HepG2 (cell line): ENCODE results near the gene TBCEL. TPM values are rescaled to one million over a fixed set of nuclear protein-coding genes. Genes with fewer than 3 reads are reported as not detected.

Experiments
- AHR ChIP-seq: IDR thresholded peaks from 2 replicates; pipeline ENCODE4 v1.6.1; 2018; ENCODE audit warnings: missing genetic modification reagents, missing compliant biosample characterization
- ATF7 ChIP-seq, 2 experiments: fragments of 450-650 bp in 1 of 2; sonication (generic) in 1 of 2; formaldehyde crosslinking in 1 of 2; IDR thresholded peaks; 2 replicates each; pipeline versions ENCODE4 v1.4.0 to v1.6.1; 2016 to 2020; ENCODE audit warnings: antibody characterized with exemption in 1 of 2, mild to moderate bottlenecking in 1 of 2, missing genetic modification reagents in 1 of 2
- ATM ChIP-seq: fragments of 450-650 bp; IDR thresholded peaks from 2 replicates; pipeline ENCODE4 v1.7.1; 2017; ENCODE audit warnings: mild to moderate bottlenecking, borderline replicate concordance
- FIP1L1 ChIP-seq: fragments of 200-400 bp; formaldehyde crosslinking; IDR thresholded peaks from 2 replicates; pipeline ENCODE4 v1.6.1; 2018; ENCODE audit warnings: low read depth, mild to moderate bottlenecking, low read length, moderate library complexity, borderline replicate concordance; ENCODE audit not compliant: insufficient read depth
- KMT2B ChIP-seq: IDR thresholded peaks from 2 replicates; pipeline ENCODE4 v1.6.1; 2016; ENCODE audit warnings: missing genetic modification reagents, missing compliant biosample characterization
- MTA3 ChIP-seq: sonication (generic); formaldehyde crosslinking; IDR thresholded peaks from 2 replicates; pipeline ENCODE4 v1.4.0; 2020; ENCODE audit warnings: missing genetic modification reagents
- PHF21A ChIP-seq: sonication (generic); formaldehyde crosslinking; IDR thresholded peaks from 2 replicates; pipeline ENCODE4 v1.5.0; 2020; ENCODE audit warnings: mild to moderate bottlenecking, missing genetic modification reagents
- SAFB2 ChIP-seq: sonication (generic); formaldehyde crosslinking; IDR thresholded peaks from 2 replicates; pipeline ENCODE4 v1.5.1; 2020; ENCODE audit warnings: missing genetic modification reagents, low read depth, mild to moderate bottlenecking, borderline replicate concordance
- ZBTB44 ChIP-seq: sonication (generic); formaldehyde crosslinking; IDR thresholded peaks from 2 replicates; pipeline ENCODE4 v1.4.0; 2020; ENCODE audit warnings: missing genetic modification reagents
- ZC3H13 ChIP-seq: sonication (generic); formaldehyde crosslinking; IDR thresholded peaks from 2 replicates; pipeline ENCODE4 v1.8.1; 2023; ENCODE audit warnings: mild to moderate bottlenecking, missing genetic modification reagents, moderate library complexity
- ZNF160 ChIP-seq: sonication (generic); formaldehyde crosslinking; IDR thresholded peaks from 2 replicates; pipeline ENCODE4 v1.8.0; 2022; ENCODE audit warnings: mild to moderate bottlenecking, inconsistent platforms, missing genetic modification reagents
- ZNF274 ChIP-seq: sonication (generic); formaldehyde crosslinking; IDR thresholded peaks from 2 replicates; pipeline ENCODE4 v1.5.1; 2020; ENCODE audit warnings: mild to moderate bottlenecking, missing genetic modification reagents
- ZNF329 ChIP-seq: sonication (generic); formaldehyde crosslinking; IDR thresholded peaks from 2 replicates; pipeline ENCODE4 v1.9.0; 2021; ENCODE audit warnings: low read depth, mild to moderate bottlenecking, missing genetic modification reagents
- ZNF446 ChIP-seq: sonication (generic); formaldehyde crosslinking; IDR thresholded peaks from 2 replicates; pipeline ENCODE4 v1.5.0; 2020; ENCODE audit warnings: mild to moderate bottlenecking, missing genetic modification reagents
- ZNF451 ChIP-seq: sonication (generic); formaldehyde crosslinking; IDR thresholded peaks from 2 replicates; pipeline ENCODE4 v1.5.0; 2020; ENCODE audit warnings: mild to moderate bottlenecking, missing genetic modification reagents
- ZSCAN12 ChIP-seq: sonication (generic); formaldehyde crosslinking; IDR thresholded peaks from 2 replicates; pipeline ENCODE4 v1.9.0; 2021; ENCODE audit warnings: mild to moderate bottlenecking, missing genetic modification reagents
- ZSCAN20 ChIP-seq: sonication (generic); formaldehyde crosslinking; IDR thresholded peaks from 2 replicates; pipeline ENCODE4 v1.4.0; 2020; ENCODE audit warnings: missing genetic modification reagents, mild to moderate bottlenecking, borderline replicate concordance
- polyA plus RNA-seq, 8 experiments: library from polyadenylated mRNA; depleted of rRNA in 3 of 8; stranded (reverse) in 7 of 8; unstranded in 1 of 8; fragments of >200 nt; fragmentation: Illumina TruSeq in 4 of 8; extraction: Trizol in 4 of 8; gene quantifications; 2 replicates each; pipeline versions ENCODE4 v1.2.1 to v1.2.3, GENCODE V29; 2011 to 2016; ENCODE audit warnings: low read depth in 4 of 8, missing spikeins in 1 of 8, mixed read lengths in 1 of 8; ENCODE audit not compliant: insufficient read depth in 1 of 8
- total RNA-seq, 5 experiments: library from RNA; depleted of rRNA; stranded (reverse); fragments of >200 nt; fragmentation: Illumina TruSeq; extraction: Trizol; gene quantifications; 2 replicates each; pipeline ENCODE4 v1.2.3, GENCODE V29; 2016; ENCODE audit warnings: low read depth in 1 of 5
- TF ChIP-seq, protein P1 (sequence below): sonication (generic); formaldehyde crosslinking; IDR thresholded peaks from 2 replicates; pipeline ENCODE4 v1.4.0; 2020; ENCODE audit warnings: missing genetic modification reagents, mild to moderate bottlenecking, borderline replicate concordance
- TF ChIP-seq, protein P2 (sequence below): sonication (generic); formaldehyde crosslinking; IDR thresholded peaks from 2 replicates; pipeline ENCODE4 v1.5.0; 2020; ENCODE audit warnings: mild to moderate bottlenecking, missing genetic modification reagents, borderline replicate concordance
- TF ChIP-seq, protein P3 (sequence below): sonication (generic); formaldehyde crosslinking; IDR thresholded peaks from 2 replicates; pipeline ENCODE4 v1.8.0; 2022; ENCODE audit warnings: missing genetic modification reagents, mild to moderate bottlenecking, moderate library complexity, borderline replicate concordance

TBCEL gene
- total and polyA plus RNA-seq, 2 of the 13 experiments (the other 11 are each of a cell fraction or from before 2014, with no cell fraction given), result 6.1 to 12.5 TPM

DNA sequence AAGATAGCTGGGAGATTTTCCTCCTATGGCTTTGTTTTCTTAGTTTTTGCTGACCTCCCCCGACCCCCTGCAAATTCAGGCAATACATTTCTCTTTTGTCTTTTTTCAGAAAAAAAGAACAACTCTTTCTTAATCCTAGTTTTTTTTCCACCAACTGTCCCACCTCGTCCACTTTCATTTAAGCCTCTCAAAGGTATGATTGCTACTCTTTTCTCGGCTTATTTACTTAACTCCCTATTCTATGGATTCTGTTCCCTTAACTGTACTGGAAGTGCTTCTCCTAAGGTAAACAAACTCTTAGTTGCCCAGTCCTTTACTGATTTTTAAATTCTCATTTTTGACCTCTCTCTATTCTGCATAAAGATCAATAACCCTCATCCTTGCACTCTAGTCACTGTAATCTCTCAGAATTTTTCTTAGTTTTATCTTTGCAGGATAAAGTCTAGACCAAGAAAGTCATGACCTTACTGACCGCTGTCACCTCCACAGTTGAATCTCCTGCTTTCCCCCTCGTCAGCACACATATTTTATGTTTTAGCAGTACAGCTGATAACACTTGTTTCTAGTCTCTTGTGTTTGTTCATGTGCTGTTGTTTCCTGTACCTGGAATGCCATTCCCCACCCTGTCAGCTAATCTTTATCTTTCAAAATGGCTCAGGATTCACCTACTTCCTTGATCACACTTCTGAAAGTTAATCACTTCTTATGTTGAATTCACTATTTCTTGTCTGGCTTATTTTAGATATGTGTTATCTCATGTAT lies 14.9 kb downstream of the TBCEL start (continued):
- no peak for TF ChIP-seq ATF7 (IDR thresholded peaks at IDR 0.05)
- no peak for TF ChIP-seq ATF7 (CRISPR knock-in tag; IDR thresholded peaks at IDR 0.05)
- TF ChIP-seq ZSCAN12 (CRISPR knock-in tag), result no peak
- peak; percentile 47 for TF ChIP-seq PHF21A (CRISPR knock-in tag)
- TF ChIP-seq ZBTB44 (CRISPR knock-in tag), result no peak
- TF ChIP-seq ZNF446 (CRISPR knock-in tag), result no peak
- TF ChIP-seq, protein P1, sequence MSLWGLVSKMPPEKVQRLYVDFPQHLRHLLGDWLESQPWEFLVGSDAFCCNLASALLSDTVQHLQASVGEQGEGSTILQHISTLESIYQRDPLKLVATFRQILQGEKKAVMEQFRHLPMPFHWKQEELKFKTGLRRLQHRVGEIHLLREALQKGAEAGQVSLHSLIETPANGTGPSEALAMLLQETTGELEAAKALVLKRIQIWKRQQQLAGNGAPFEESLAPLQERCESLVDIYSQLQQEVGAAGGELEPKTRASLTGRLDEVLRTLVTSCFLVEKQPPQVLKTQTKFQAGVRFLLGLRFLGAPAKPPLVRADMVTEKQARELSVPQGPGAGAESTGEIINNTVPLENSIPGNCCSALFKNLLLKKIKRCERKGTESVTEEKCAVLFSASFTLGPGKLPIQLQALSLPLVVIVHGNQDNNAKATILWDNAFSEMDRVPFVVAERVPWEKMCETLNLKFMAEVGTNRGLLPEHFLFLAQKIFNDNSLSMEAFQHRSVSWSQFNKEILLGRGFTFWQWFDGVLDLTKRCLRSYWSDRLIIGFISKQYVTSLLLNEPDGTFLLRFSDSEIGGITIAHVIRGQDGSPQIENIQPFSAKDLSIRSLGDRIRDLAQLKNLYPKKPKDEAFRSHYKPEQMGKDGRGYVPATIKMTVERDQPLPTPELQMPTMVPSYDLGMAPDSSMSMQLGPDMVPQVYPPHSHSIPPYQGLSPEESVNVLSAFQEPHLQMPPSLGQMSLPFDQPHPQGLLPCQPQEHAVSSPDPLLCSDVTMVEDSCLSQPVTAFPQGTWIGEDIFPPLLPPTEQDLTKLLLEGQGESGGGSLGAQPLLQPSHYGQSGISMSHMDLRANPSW (CRISPR knock-in tag), result no peak
- no peak for TF ChIP-seq ZC3H13 (CRISPR knock-in tag)
- TF ChIP-seq SAFB2 (CRISPR knock-in tag), result no peak
- no peak for TF ChIP-seq FIP1L1
- no peak for TF ChIP-seq ZNF160
- TF ChIP-seq ZNF274 (CRISPR knock-in tag), result no peak
- TF ChIP-seq KMT2B (CRISPR knock-in tag), result no peak
- TF ChIP-seq, protein P2, sequence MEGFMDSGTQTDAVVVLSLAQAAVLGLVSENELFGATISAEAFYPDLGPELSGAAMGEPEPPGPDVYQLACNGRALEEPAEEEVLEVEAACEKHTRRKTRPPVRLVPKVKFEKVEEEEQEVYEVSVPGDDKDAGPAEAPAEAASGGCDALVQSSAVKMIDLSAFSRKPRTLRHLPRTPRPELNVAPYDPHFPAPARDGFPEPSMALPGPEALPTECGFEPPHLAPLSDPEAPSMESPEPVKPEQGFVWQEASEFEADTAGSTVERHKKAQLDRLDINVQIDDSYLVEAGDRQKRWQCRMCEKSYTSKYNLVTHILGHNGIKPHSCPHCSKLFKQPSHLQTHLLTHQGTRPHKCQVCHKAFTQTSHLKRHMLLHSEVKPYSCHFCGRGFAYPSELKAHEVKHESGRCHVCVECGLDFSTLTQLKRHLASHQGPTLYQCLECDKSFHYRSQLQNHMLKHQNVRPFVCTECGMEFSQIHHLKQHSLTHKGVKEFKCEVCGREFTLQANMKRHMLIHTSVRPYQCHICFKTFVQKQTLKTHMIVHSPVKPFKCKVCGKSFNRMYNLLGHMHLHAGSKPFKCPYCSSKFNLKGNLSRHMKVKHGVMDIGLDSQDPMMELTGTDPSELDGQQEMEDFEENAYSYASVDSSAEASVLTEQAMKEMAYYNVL (CRISPR knock-in tag), result 0 out of 2 replicates have a peak, but pooled peaks have one; percentile 30
- TF ChIP-seq, protein P3, sequence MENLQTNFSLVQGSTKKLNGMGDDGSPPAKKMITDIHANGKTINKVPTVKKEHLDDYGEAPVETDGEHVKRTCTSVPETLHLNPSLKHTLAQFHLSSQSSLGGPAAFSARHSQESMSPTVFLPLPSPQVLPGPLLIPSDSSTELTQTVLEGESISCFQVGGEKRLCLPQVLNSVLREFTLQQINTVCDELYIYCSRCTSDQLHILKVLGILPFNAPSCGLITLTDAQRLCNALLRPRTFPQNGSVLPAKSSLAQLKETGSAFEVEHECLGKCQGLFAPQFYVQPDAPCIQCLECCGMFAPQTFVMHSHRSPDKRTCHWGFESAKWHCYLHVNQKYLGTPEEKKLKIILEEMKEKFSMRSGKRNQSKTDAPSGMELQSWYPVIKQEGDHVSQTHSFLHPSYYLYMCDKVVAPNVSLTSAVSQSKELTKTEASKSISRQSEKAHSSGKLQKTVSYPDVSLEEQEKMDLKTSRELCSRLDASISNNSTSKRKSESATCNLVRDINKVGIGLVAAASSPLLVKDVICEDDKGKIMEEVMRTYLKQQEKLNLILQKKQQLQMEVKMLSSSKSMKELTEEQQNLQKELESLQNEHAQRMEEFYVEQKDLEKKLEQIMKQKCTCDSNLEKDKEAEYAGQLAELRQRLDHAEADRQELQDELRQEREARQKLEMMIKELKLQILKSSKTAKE (CRISPR knock-in tag), result peak; percentile 37; the same call in 1 of the 2 replicates
- TF ChIP-seq AHR (CRISPR knock-in tag), result no peak
- no peak for TF ChIP-seq MTA3 (CRISPR knock-in tag)
- TF ChIP-seq ZNF329 (CRISPR knock-in tag), result no peak
- TF ChIP-seq ATM, result no peak
- no peak for TF ChIP-seq ZNF451 (CRISPR knock-in tag)
- no peak for TF ChIP-seq ZSCAN20 (CRISPR knock-in tag)
